Upper lobe of left lung (tissue), 6 donors: ENCODE measurements around the gene ZSCAN10. TPM values are rescaled to one million over a fixed set of nuclear protein-coding genes. Genes with fewer than 3 reads are reported as not detected.

ENCODE experiments used
- ATAC-seq, 2 donors: fragments of 200-7000 bp; cut with Tn5 transposase; one replicate each; pipeline ENCODE4 v1.9.1; 2022; ENCODE audit warnings: mild to moderate bottlenecking in 2 of 2, moderate library complexity in 2 of 2; ENCODE audit not compliant: low FRiP score in 2 of 2
- DNase-seq, 2 donors: peaks; one replicate each; pipeline ENCODE4 v3.0.0-alpha.2; 2019 to 2020
- H3K27ac ChIP-seq, 4 donors: fragments of 200-600 bp; sonication (generic); one replicate each; pipeline ENCODE4 v1.5.1; 2016 to 2019
- H3K27me3 ChIP-seq, 4 donors: fragments of 200-600 bp; sonication (generic); one replicate each; pipeline ENCODE4 v1.5.1; 2017 to 2019
- H3K36me3 ChIP-seq, 4 donors: fragments of 200-600 bp; sonication (generic); one replicate each; pipeline ENCODE4 v1.5.1; 2016 to 2019
- H3K4me1 ChIP-seq, 4 donors: fragments of 200-600 bp; sonication (generic); one replicate each; pipeline ENCODE4 v1.5.1; 2018 to 2019
- H3K4me3 ChIP-seq, 4 donors: fragments of 200-600 bp; sonication (generic); one replicate each; pipeline ENCODE4 v1.5.1; 2017 to 2019; ENCODE audit warnings: mild to moderate bottlenecking in 2 of 4, moderate library complexity in 1 of 4
- H3K9me3 ChIP-seq, 4 donors: fragments of 200-600 bp; sonication (generic); one replicate each; pipeline ENCODE4 v1.5.1; 2018 to 2019
- CTCF ChIP-seq, 6 experiments: fragments of 450-650 bp in 4 of 6; fragments of 200-600 bp in 2 of 6; sonication (generic) in 2 of 6; IDR thresholded peaks; one replicate each; pipeline ENCODE4 v1.5.1; 2016 to 2019; ENCODE audit warnings: antibody characterized with exemption in 6 of 6
- EP300 ChIP-seq, 4 donors: sonication (generic); formaldehyde crosslinking; IDR thresholded peaks; one replicate each; pipeline ENCODE4 v1.5.1; 2017; ENCODE audit warnings: antibody characterized with exemption in 4 of 4, control low read depth in 2 of 4
- POLR2A ChIP-seq, 4 donors: fragments of 450-650 bp; IDR thresholded peaks; one replicate each; pipeline ENCODE4 v1.5.1; 2016 to 2017; ENCODE audit warnings: antibody characterized with exemption in 4 of 4, mild to moderate bottlenecking in 2 of 4
- POLR2AphosphoS5 ChIP-seq, 2 donors: sonication (generic); formaldehyde crosslinking; IDR thresholded peaks; one replicate each; pipeline ENCODE4 v1.5.1; 2017; ENCODE audit warnings: antibody characterized with exemption in 2 of 2
- WGBS, 2 donors: methylation state at CpG; one replicate each; pipeline ENCODE4 v1.1.5; 2017 to 2018; 5-methylcytosine and 5-hydroxymethylcytosine counted together
- total RNA-seq, 6 donors: library from RNA; depleted of rRNA in 4 of 6; stranded (reverse); fragments of >200 nt in 4 of 6; gene quantifications; one replicate each; pipeline versions ENCODE4 v1.1.0 to v1.2.1, GENCODE V29; 2016 to 2021
- donor health status: DM: no; HTN: no; CAD: no; lungs with moderate emphysema.
- donor health status: DM: no; HTN: yes; CAD: no; lungs with severe emphysema.

The ZSCAN10 gene
- total RNA-seq, 6 donors from 2014 or later: 0.17 to 1.0 (median 0.28) TPM; not detected in 2

- 94 to 99% methylated on average over 15 to 20 of the region's 20 CpGs for WGBS, 2 donors
- ATAC-seq (no peak), DNase-seq (no peak)
- Histone ChIP-seq H3K36me3 (peaks cover 0 to 62% (median 38%) of the 10 kb centered on the region in 4 donors), H3K27ac (no peak overlapping the region), H3K4me1 (peaks cover 6 to 13% (median 9%) of the 10 kb centered on the region in 4 donors), H3K9me3 (no peaks in the 10 kb centered on the region), H3K4me3 (no peak overlapping the region), H3K27me3 (no peaks in the 10 kb centered on the region)
- TF ChIP-seq CTCF (IDR thresholded peaks at IDR 0.05): no peak
- no peak for TF ChIP-seq POLR2A (IDR thresholded peaks at IDR 0.05)
- no peak for TF ChIP-seq EP300 (IDR thresholded peaks at IDR 0.05)
These were observed 19.8 kb upstream of the ZSCAN10 start for GRCh38 chr16:3118846-3119245.

- no peak overlapping the region for H3K27ac ChIP-seq
- no peak overlapping the region for H3K4me3 ChIP-seq
- no peaks in the 10 kb centered on the region for H3K9me3 ChIP-seq
- H3K27me3 ChIP-seq: no peaks in the 10 kb centered on the region
- TF ChIP-seq POLR2A (IDR thresholded peaks at IDR 0.05) (no peak), CTCF (IDR thresholded peaks at IDR 0.05) (no peak), POLR2AphosphoS5 (IDR thresholded peaks at IDR 0.05) (no peak), EP300 (IDR thresholded peaks at IDR 0.05) (no peak)
- DNase-seq: no peak
- no peak for ATAC-seq
- H3K36me3 ChIP-seq: peaks cover 0 to 62% (median 38%) of the 10 kb centered on the region in 4 donors
- 89 to 95% methylated on average over 12 to 15 of the region's 16 CpGs for WGBS, 2 donors
- H3K4me1 ChIP-seq: peaks cover 6 to 14% (median 9%) of the 10 kb centered on the region in 4 donors
These were observed 19.2 kb upstream of the ZSCAN10 start for GRCh38 chr16:3118204-3118790.

GRCh38 chr16:3115561-3115960 lies 16.5 kb upstream of the ZSCAN10 start:
- Histone ChIP-seq H3K27ac (no peak overlapping the region), H3K4me3 (no peak overlapping the region), H3K27me3 (no peaks in the 10 kb centered on the region), H3K9me3 (no peaks in the 10 kb centered on the region), H3K36me3 (peaks cover 0 to 54% (median 33%) of the 10 kb centered on the region in 4 donors), H3K4me1 (peaks cover 12 to 32% (median 20%) of the 10 kb centered on the region in 4 donors)
- TF ChIP-seq POLR2AphosphoS5 (IDR thresholded peaks at IDR 0.05) (no peak), CTCF (IDR thresholded peaks at IDR 0.05) (no peak), EP300 (IDR thresholded peaks at IDR 0.05) (no peak), POLR2A (IDR thresholded peaks at IDR 0.05) (no peak)
- no peak for ATAC-seq
- DNase-seq: peak in 1 of 2 donors; percentile 51
- WGBS, 2 donors: 87 to 97% methylated on average over 3 to 11 of the region's 14 CpGs

- Histone ChIP-seq H3K4me3 (no peak overlapping the region), H3K27ac (no peak overlapping the region), H3K4me1 (peaks cover 12 to 32% (median 20%) of the 10 kb centered on the region in 4 donors), H3K9me3 (no peaks in the 10 kb centered on the region), H3K27me3 (no peaks in the 10 kb centered on the region), H3K36me3 (peaks cover 0 to 49% (median 28%) of the 10 kb centered on the region in 4 donors)
- no peak for TF ChIP-seq EP300 (IDR thresholded peaks at IDR 0.05)
- TF ChIP-seq CTCF (IDR thresholded peaks at IDR 0.05): no peak
- DNase-seq (peak in 1 of 2 donors; percentile 56), ATAC-seq (no peak)
- WGBS, 2 donors: 89 to 93% methylated on average over 7 to 11 of the region's 12 CpGs
These were observed 15.9 kb upstream of the ZSCAN10 start for GRCh38 chr16:3115003-3115402.
